A549 (cell line): Measurements from ENCODE around the gene ST8SIA1. TPM values are rescaled to one million over a fixed set of nuclear protein-coding genes. Genes with fewer than 3 reads are reported as not detected.

Experiments used
- ATAC-seq, 2 experiments: fragments of 200-7000 bp in 1 of 2; fragments of >200 bp in 1 of 2; cut with Nextera tagmentation in 1 of 2; cut with Tn5 transposase in 1 of 2; 3 replicates each; pipeline versions ENCODE4 v1.8.0 to v1.9.1; 2018 to 2020; ENCODE audit warnings: mild to moderate bottlenecking in 1 of 2, moderate library complexity in 1 of 2
- CTCF ChIA-PET: fragments of 300-600 bp; sonication (Branson Sonifier 250); formaldehyde crosslinking; extraction: SDS; loops from one replicate; lab custom pipeline; 2021; ENCODE audit warnings: antibody characterized with exemption, inconsistent platforms; lab: Yijun Ruan, JAX
- POLR2A ChIA-PET: fragments of 350-600 bp; formaldehyde crosslinking; extraction: SDS; loops from one replicate; lab custom pipeline; 2021; ENCODE audit warnings: antibody characterized with exemption, inconsistent platforms; lab: Yijun Ruan, JAX
- DNase-seq, 2 experiments: peaks; one replicate each; pipeline versions ENCODE4 v3.0.0 to v3.0.0-alpha.2; 2011 to 2016; ENCODE audit warnings: low read depth in 1 of 2, low spot score in 1 of 2
- FAIRE-seq: peaks from 2 replicates; lab custom pipeline; 2011; peaks lifted over from hg19 to GRCh38; lab: Jason Lieb, UNC
- H3K27ac ChIP-seq, 2 experiments: fragments of >200 bp; sonication (Bioruptor Twin); formaldehyde crosslinking; 3 replicates each; pipeline ENCODE4 v1.5.1; 2016 to 2017
- H3K4me1 ChIP-seq: fragments of >200 bp; sonication (Bioruptor Twin); formaldehyde crosslinking; 3 replicates; pipeline ENCODE4 v1.6.1; 2016
- H3K4me2 ChIP-seq: fragments of >200 bp; sonication (Bioruptor Twin); formaldehyde crosslinking; 3 replicates; pipeline ENCODE4 v1.6.1; 2016
- H3K4me3 ChIP-seq: fragments of >200 bp; sonication (Bioruptor Twin); formaldehyde crosslinking; 3 replicates; pipeline ENCODE4 v1.5.1; 2016
- H3K9me3 ChIP-seq: fragments of >200 bp; sonication (Bioruptor Twin); formaldehyde crosslinking; 3 replicates; pipeline ENCODE4 v1.6.1; 2016
- BHLHE40 ChIP-seq: IDR thresholded peaks from 2 replicates; pipeline ENCODE4 v1.6.1; 2012; ENCODE audit warnings: low read depth, low read length, inconsistent platforms
- CHD4 ChIP-seq: fragments of 200-600 bp; sonication (generic); IDR thresholded peaks from 2 replicates; pipeline ENCODE4 v1.6.1; 2016; ENCODE audit warnings: antibody characterized with exemption, mild to moderate bottlenecking, borderline replicate concordance
- EHF ChIP-seq: fragments of 250-450 bp; sonication (Bioruptor Pico); IDR thresholded peaks from 2 replicates; pipeline ENCODE4 v1.5.0; 2020; ENCODE audit warnings: mild to moderate bottlenecking
- FOSL2 ChIP-seq, 2 experiments: fragments of 450-650 bp in 1 of 2; fragments of >200 bp in 1 of 2; sonication (Bioruptor Twin) in 1 of 2; formaldehyde crosslinking; IDR thresholded peaks; 2 replicates each; pipeline versions ENCODE4 v1.5.0 to v1.6.1; 2016 to 2020; ENCODE audit warnings: mild to moderate bottlenecking in 1 of 2, moderate library complexity in 1 of 2
- FOXS1 ChIP-seq: fragments of 250-450 bp; sonication (Bioruptor Pico); IDR thresholded peaks from 2 replicates; pipeline ENCODE4 v1.5.0; 2020; ENCODE audit warnings: mild to moderate bottlenecking, moderate library complexity
- HOXB5 ChIP-seq: fragments of 250-450 bp; sonication (Bioruptor Pico); IDR thresholded peaks from 2 replicates; pipeline ENCODE4 v1.5.0; 2020; ENCODE audit warnings: mild to moderate bottlenecking, moderate library complexity
- JUNB ChIP-seq: fragments of >200 bp; sonication (Bioruptor Twin); formaldehyde crosslinking; IDR thresholded peaks from 2 replicates; pipeline ENCODE4 v1.6.1; 2016
- MAFK ChIP-seq: fragments of 450-650 bp; IDR thresholded peaks from 2 replicates; pipeline ENCODE4 v1.6.1; 2014; ENCODE audit not compliant: partially characterized antibody
- POLR2A ChIP-seq: IDR thresholded peaks from 2 replicates; pipeline ENCODE4 v1.6.1; 2012; ENCODE audit warnings: mild to moderate bottlenecking, low read length
- RCOR1 ChIP-seq: fragments of 150-350 bp; IDR thresholded peaks from 2 replicates; pipeline ENCODE4 v1.6.1; 2014; ENCODE audit warnings: antibody characterized with exemption, low read length, low read depth
- RFX5 ChIP-seq: fragments of 450-650 bp; IDR thresholded peaks from 2 replicates; pipeline ENCODE4 v1.7.1; 2014; ENCODE audit warnings: antibody characterized with exemption, mild to moderate bottlenecking, moderate library complexity
- SMC3 ChIP-seq: fragments of >200 bp; sonication (Bioruptor Twin); formaldehyde crosslinking; IDR thresholded peaks from 3 replicates; pipeline ENCODE4 v1.6.1; 2018; ENCODE audit warnings: inconsistent platforms
- SREBF2 ChIP-seq: fragments of 450-650 bp; IDR thresholded peaks from 2 replicates; pipeline ENCODE4 v1.6.1; 2014; ENCODE audit warnings: mild to moderate bottlenecking, moderate library complexity
- TFCP2L1 ChIP-seq: fragments of 250-450 bp; sonication (Bioruptor Pico); IDR thresholded peaks from 2 replicates; pipeline ENCODE4 v1.5.0; 2021; ENCODE audit warnings: mild to moderate bottlenecking
- ZC3H11A ChIP-seq: fragments of 450-650 bp; IDR thresholded peaks from 2 replicates; pipeline ENCODE4 v1.6.1; 2014; ENCODE audit warnings: antibody characterized with exemption, mild to moderate bottlenecking
- ZNF302 ChIP-seq: fragments of 250-450 bp; sonication (Bioruptor Pico); IDR thresholded peaks from 2 replicates; pipeline ENCODE4 v1.9.0; 2021; ENCODE audit warnings: inconsistent platforms, mild to moderate bottlenecking, moderate library complexity
- WGBS: methylation state at CpG from one replicate; pipeline ENCODE4 v1.1.6; 2017; ENCODE audit errors: missing lambda C conversion rate; 5-methylcytosine and 5-hydroxymethylcytosine counted together
- polyA plus RNA-seq, 4 experiments: library from polyadenylated mRNA; depleted of rRNA in 3 of 4; stranded (reverse); fragments of >200 nt; fragmentation: RNase III in 1 of 4; extraction: RNeasy Plus Mini Kit Qiagen cat#74134 plus additional on column Dnase treatment in 1 of 4; gene quantifications; 2 replicates in 3 of 4; 3 replicates in 1 of 4; pipeline ENCODE4 v1.2.3, GENCODE V29; 2011 to 2017
- TF ChIP-seq, protein P1 (sequence below): IDR thresholded peaks from 2 replicates; pipeline ENCODE4 v1.6.1; 2012; ENCODE audit warnings: low read depth, borderline replicate concordance
- TF ChIP-seq, protein P2 (sequence below): fragments of 250-450 bp; sonication (Bioruptor Pico); IDR thresholded peaks from 2 replicates; pipeline ENCODE4 v1.5.0; 2020; ENCODE audit warnings: low read depth, mild to moderate bottlenecking, moderate library complexity
- TF ChIP-seq, protein P3 (sequence below): fragments of >200 bp; sonication (Bioruptor Twin); formaldehyde crosslinking; IDR thresholded peaks from 2 replicates; pipeline ENCODE4 v1.6.1; 2016
- TF ChIP-seq, protein P4 (sequence below): fragments of 450-650 bp; IDR thresholded peaks from 2 replicates; pipeline ENCODE4 v1.6.1; 2014; ENCODE audit warnings: antibody characterized with exemption

ST8SIA1 gene
- polyA plus RNA-seq, 2 of the 4 experiments (the other 2 are of a cell fraction) = 0.41 to 1.1 TPM

DNA sequence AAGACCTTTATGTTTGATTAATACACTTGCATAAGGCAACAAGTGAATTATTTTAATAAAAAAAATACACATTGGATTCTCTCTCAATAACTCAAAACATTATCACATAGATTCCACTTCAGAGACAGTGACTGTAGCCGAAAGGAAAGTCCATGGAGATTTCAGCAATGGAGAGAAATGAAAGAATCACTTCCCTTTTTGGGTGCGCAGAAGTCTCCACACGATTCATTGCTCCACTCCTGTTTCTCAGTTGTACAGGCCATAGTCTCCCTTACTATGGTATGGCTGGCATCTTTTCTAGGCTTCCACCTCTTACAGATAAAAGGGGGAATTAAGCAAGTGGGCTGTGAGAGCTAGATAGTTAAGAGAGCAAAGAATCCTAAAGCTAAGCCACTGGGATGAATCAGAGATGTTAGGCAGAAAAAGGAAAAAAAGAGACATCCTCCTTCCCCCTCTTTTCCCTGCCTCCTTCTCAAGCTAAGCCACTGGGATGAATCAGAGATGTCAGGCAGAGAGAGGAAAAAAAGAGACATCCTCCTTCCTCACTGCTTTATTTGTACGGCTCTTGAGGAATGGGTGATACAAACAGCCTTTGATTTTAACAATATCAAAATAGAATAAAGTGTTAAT is 16.3 kb downstream of the ST8SIA1 start:
- 59% methylated on average over 4 of the region's 4 CpGs for WGBS

DNA sequence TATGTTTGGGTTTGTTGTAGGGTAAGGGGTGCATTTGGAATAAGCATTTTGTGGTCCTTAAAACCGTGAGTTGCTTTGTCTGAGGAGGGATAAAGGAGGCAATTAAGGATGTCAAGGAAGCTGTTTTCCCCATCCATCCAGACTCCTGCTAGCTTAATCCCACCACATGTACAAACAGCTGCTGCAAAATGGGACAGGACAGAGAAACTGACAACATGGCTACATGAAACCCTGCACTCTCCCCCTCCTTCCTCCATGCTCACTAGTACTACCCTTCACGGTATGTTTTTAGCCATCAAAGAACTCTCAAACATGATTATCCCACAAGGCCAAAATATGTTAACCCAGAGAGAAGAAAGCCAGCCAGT is 20.6 kb downstream of the ST8SIA1 start:
- FAIRE-seq (no peak), DNase-seq (no peak), ATAC-seq (no peak)
- Histone ChIP-seq H3K4me3 (no peak overlapping the region), H3K27ac (no peak overlapping the region), H3K9me3 (no peaks in the 10 kb centered on the region), H3K4me1 (no peaks in the 10 kb centered on the region), H3K4me2 (no peak overlapping the region)
- ChIA-PET CTCF (interaction anchor here (1.1 to 1.4 kb wide), 2 partner anchors 8 to 21 kb away, joined by 3 read pairs; no protein-coding TSS in a partner anchor), POLR2A (no interaction called here)
- no peak for TF ChIP-seq EHF (CRISPR knock-in tag)
- no peak for TF ChIP-seq SREBF2
- TF ChIP-seq, protein P1, sequence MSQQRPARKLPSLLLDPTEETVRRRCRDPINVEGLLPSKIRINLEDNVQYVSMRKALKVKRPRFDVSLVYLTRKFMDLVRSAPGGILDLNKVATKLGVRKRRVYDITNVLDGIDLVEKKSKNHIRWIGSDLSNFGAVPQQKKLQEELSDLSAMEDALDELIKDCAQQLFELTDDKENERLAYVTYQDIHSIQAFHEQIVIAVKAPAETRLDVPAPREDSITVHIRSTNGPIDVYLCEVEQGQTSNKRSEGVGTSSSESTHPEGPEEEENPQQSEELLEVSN = no peak
- TF ChIP-seq POLR2A = no peak
- TF ChIP-seq, protein P2, sequence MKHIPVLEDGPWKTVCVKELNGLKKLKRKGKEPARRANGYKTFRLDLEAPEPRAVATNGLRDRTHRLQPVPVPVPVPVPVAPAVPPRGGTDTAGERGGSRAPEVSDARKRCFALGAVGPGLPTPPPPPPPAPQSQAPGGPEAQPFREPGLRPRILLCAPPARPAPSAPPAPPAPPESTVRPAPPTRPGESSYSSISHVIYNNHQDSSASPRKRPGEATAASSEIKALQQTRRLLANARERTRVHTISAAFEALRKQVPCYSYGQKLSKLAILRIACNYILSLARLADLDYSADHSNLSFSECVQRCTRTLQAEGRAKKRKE (CRISPR knock-in tag) = no peak
- WGBS = 34% methylated on average over 2 of the region's 2 CpGs

More for the DNA sequence above, 16.3 kb downstream of the ST8SIA1 start:
- ATAC-seq (no peak), DNase-seq (no peak), FAIRE-seq (no peak)
- Histone ChIP-seq H3K27ac (no peak overlapping the region), H3K4me1 (no peaks in the 10 kb centered on the region), H3K9me3 (no peaks in the 10 kb centered on the region), H3K4me2 (no peak overlapping the region), H3K4me3 (no peak overlapping the region)
- ChIA-PET POLR2A (no interaction called here), CTCF (interaction anchor here (1.3 to 1.4 kb wide), 2 partner anchors 13 to 17 kb away, joined by 3 to 6 read pairs; no protein-coding TSS in a partner anchor)
- TF ChIP-seq MAFK (no peak), CHD4 (no peak), RCOR1 (no peak), SREBF2 (no peak), FOXS1 (CRISPR knock-in tag) (no peak), SMC3 (no peak), TFCP2L1 (no peak), FOSL2 (IDR thresholded peaks at IDR 0.05) (no peak), FOSL2 (CRISPR knock-in tag; IDR thresholded peaks at IDR 0.05) (no peak), HOXB5 (CRISPR knock-in tag) (no peak), JUNB (no peak), ZC3H11A (no peak), RFX5 (no peak), ZNF302 (CRISPR knock-in tag) (no peak), BHLHE40 (no peak)
- TF ChIP-seq, protein P3, sequence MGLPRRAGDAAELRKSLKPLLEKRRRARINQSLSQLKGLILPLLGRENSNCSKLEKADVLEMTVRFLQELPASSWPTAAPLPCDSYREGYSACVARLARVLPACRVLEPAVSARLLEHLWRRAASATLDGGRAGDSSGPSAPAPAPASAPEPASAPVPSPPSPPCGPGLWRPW = no peak
- TF ChIP-seq, protein P1 = no peak
- TF ChIP-seq, protein P4, sequence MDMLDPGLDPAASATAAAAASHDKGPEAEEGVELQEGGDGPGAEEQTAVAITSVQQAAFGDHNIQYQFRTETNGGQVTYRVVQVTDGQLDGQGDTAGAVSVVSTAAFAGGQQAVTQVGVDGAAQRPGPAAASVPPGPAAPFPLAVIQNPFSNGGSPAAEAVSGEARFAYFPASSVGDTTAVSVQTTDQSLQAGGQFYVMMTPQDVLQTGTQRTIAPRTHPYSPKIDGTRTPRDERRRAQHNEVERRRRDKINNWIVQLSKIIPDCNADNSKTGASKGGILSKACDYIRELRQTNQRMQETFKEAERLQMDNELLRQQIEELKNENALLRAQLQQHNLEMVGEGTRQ = no peak
